ENCODE results near the gene OR6J1. TPM values are rescaled to one million over a fixed set of nuclear protein-coding genes. Genes with fewer than 3 reads are reported as not detected.

The OR6J1 gene
- not detected in 2 replicates for total RNA-seq

GRCh38 chr14:22644305-22644635 is at the start of gene OR6J1:
OR6J1 (minus strand) TSS chr14:22644352; CDS start chr14:22634811, 9,541 bp downstream.

GRCh38 chr14:22598099-22598895 is 45.9 kb downstream of the OR6J1 start, which contains the start of gene ABHD4:
ABHD4 (plus strand) TSS chr14:22598300; CDS start chr14:22598307, 7 bp downstream.

GRCh38 chr14:22589096-22589839 is 54.9 kb downstream of the OR6J1 start, which contains the start of gene DAD1:
DAD1 (minus strand) TSS chr14:22589224; CDS start chr14:22589157, 67 bp downstream.

Other genes starting within 250 kb of the OR6J1 start
- gene DAD1, start 55.1 kb downstream of the OR6J1 start, total RNA-seq: 200 and 228 TPM in 2 replicates
- 8.4 and 16.4 TPM in 2 replicates for gene ABHD4, start 46.1 kb downstream of the OR6J1 start, total RNA-seq
- 39.8 and 56.9 TPM in 2 replicates for gene OXA1L, start 122.3 kb upstream of the OR6J1 start, total RNA-seq
- gene SLC7A7, start 171.1 kb upstream of the OR6J1 start, total RNA-seq: 0.43 and 3.1 TPM in 2 replicates
- gene MRPL52, start 185.5 kb upstream of the OR6J1 start, total RNA-seq: 28.9 and 30.1 TPM in 2 replicates
- gene MMP14, start 192.2 kb upstream of the OR6J1 start, total RNA-seq: 151 and 263 TPM in 2 replicates
- 52.9 and 61.2 TPM in 2 replicates for gene LRP10, start 227.4 kb upstream of the OR6J1 start, total RNA-seq
- 0.43 TPM in 1 of 2 replicates, not detected in the other for gene REM2, start 238.9 kb upstream of the OR6J1 start, total RNA-seq

Measured in tracheal epithelial cell (primary cell).